Measurements from ENCODE around the gene ANKRD33B. TPM values are rescaled to one million over a fixed set of nuclear protein-coding genes. Genes with fewer than 3 reads are reported as not detected.
"Not testable (repeated sequence)": the region's sequence is repeated elsewhere in the genome, so short reads cannot be mapped to it uniquely, and the experiment has no call there.

The ANKRD33B gene
- total and polyA plus RNA-seq, 11 donors: 0.98 to 33.8 (median 4.9) TPM

GRCh38 chr5:10636363-10637142 is 72.7 kb downstream of the ANKRD33B start:
- H3K27me3 ChIP-seq: no peaks in the 10 kb centered on the region
- WGBS, 4 donors: 82 to 90% (median 85%) methylated on average over 15 of the region's 15 CpGs
- intact Hi-C loops (cut with DNase I): loop anchor here in 1 of 10 donors (10.0 kb wide), 1 partner anchor 352 kb away; no protein-coding TSS in a partner anchor

GRCh38 chr5:10637944-10638343 is 74.1 kb downstream of the ANKRD33B start:
- 78 to 89% (median 85%) methylated on average over 10 of the region's 10 CpGs for WGBS, 4 donors
- Histone ChIP-seq H3K27me3 (no peaks in the 10 kb centered on the region), H3K4me3 (no peak overlapping the region), H3K27ac (no peak overlapping the region), H3K9me3 (peaks cover 0 to 4% (median 0%) of the 10 kb centered on the region in 12 donors), H3K4me1 (peaks cover 0 to 32% (median 0%) of the 10 kb centered on the region in 12 donors), H3K36me3 (peaks cover 0 to 13% (median 0%) of the 10 kb centered on the region in 9 donors)
- intact Hi-C loops (cut with DNase I): loop anchor here in 1 of 10 donors (10.0 kb wide), 1 partner anchor 353 kb away; no protein-coding TSS in a partner anchor
- ATAC-seq: no peak
- no peak for DNase-seq
- TF ChIP-seq POLR2A (IDR thresholded peaks at IDR 0.05) (no peak), CTCF (IDR thresholded peaks at IDR 0.05) (no peak)

More at GRCh38 chr5:10636363-10637142, 72.7 kb downstream of the ANKRD33B start:
- Histone ChIP-seq H3K36me3 (peaks cover 0 to 7% (median 0%) of the 10 kb centered on the region in 9 donors), H3K4me3 (no peak overlapping the region), H3K27ac (no peak overlapping the region), H3K9me3 (peaks cover 0 to 4% (median 0%) of the 10 kb centered on the region in 12 donors), H3K4me1 (peaks cover 0 to 46% (median 0%) of the 10 kb centered on the region in 12 donors)
- ATAC-seq (no peak), DNase-seq (no peak)
- no peak for TF ChIP-seq CTCF (IDR thresholded peaks at IDR 0.05)
- no peak for TF ChIP-seq POLR2A (IDR thresholded peaks at IDR 0.05)

GRCh38 chr5:10638723-10639122 is 74.9 kb downstream of the ANKRD33B start:
- H3K4me3 ChIP-seq, H3K9me3 ChIP-seq, H3K27me3 ChIP-seq, DNase-seq, ATAC-seq, H3K27ac ChIP-seq: not testable (repeated sequence)
- H3K36me3 ChIP-seq: peaks cover 0 to 13% (median 0%) of the 10 kb centered on the region in 9 donors
- 74 to 96% (median 92%) methylated on average over 19 to 48 of the region's 48 CpGs for WGBS, 4 donors
- intact Hi-C loops (cut with DNase I): loop anchor here in 1 of 10 donors (10.0 kb wide), 1 partner anchor 354 kb away; no protein-coding TSS in a partner anchor
- H3K4me1 ChIP-seq: peaks cover 0 to 24% (median 0%) of the 10 kb centered on the region in 12 donors

GRCh38 chr5:10639846-10640368 is 76.0 kb downstream of the ANKRD33B start:
- Histone ChIP-seq H3K9me3 (peaks cover 0 to 4% (median 0%) of the 10 kb centered on the region in 12 donors), H3K27ac (no peak overlapping the region), H3K4me1 (peaks cover 0 to 12% (median 0%) of the 10 kb centered on the region in 12 donors), H3K27me3 (no peaks in the 10 kb centered on the region), H3K36me3 (peaks cover 0 to 13% (median 0%) of the 10 kb centered on the region in 9 donors), H3K4me3 (no peak overlapping the region)
- no peak for TF ChIP-seq CTCF (IDR thresholded peaks at IDR 0.05)
- no peak for TF ChIP-seq POLR2A (IDR thresholded peaks at IDR 0.05)
- 91 to 99% (median 98%) methylated on average over 12 to 36 of the region's 48 CpGs for WGBS, 4 donors
- no peak for DNase-seq
- intact Hi-C loops (cut with DNase I): loop anchor here in 1 of 10 donors (10.0 kb wide), 1 partner anchor 355 kb away; no protein-coding TSS in a partner anchor
- no peak for ATAC-seq

Measured in heart left ventricle (tissue), 16 donors.